Fibroblast of lung (primary cell): ENCODE data around the gene THAP5. TPM values are rescaled to one million over a fixed set of nuclear protein-coding genes. Genes with fewer than 3 reads are reported as not detected.
A peak's percentile ranks its signal among the peaks of the same experiment; 100 is the strongest.

Experiments used
- DNase-seq, 2 donors: peaks; one replicate each; pipeline versions ENCODE4 v3.0.0 to v3.0.0-alpha.2; 2010; ENCODE audit warnings: low read depth in 2 of 2
- H2AFZ ChIP-seq: 2 replicates; pipeline ENCODE4 v1.5.1; 2012; ENCODE audit warnings: low read length, control low read depth, inconsistent platforms
- H3K27ac ChIP-seq: 2 replicates; pipeline ENCODE4 v1.5.1; 2011; ENCODE audit warnings: low read length, control low read depth; ENCODE audit not compliant: insufficient read depth
- H3K27me3 ChIP-seq: 2 replicates; pipeline ENCODE4 v1.5.1; 2011; ENCODE audit warnings: mild to moderate bottlenecking, low read length; ENCODE audit not compliant: control insufficient read depth, insufficient read depth
- H3K36me3 ChIP-seq: 2 replicates; pipeline ENCODE4 v1.5.1; 2011; ENCODE audit warnings: low read length; ENCODE audit not compliant: control insufficient read depth, insufficient read depth
- H3K4me1 ChIP-seq: 2 replicates; pipeline ENCODE4 v1.5.1; 2011; ENCODE audit warnings: low read length; ENCODE audit not compliant: control insufficient read depth, insufficient read depth; ENCODE audit errors: extremely low read depth
- H3K4me2 ChIP-seq: 2 replicates; pipeline ENCODE4 v1.5.1; 2011; ENCODE audit warnings: low read length, control low read depth; ENCODE audit not compliant: insufficient read depth; ENCODE audit errors: extremely low read depth
- H3K4me3 ChIP-seq, 4 experiments: fragments of 200-600 bp in 1 of 4; sonication (generic) in 1 of 4; replicated peaks in 1 of 4; 2 replicates each; pipeline ENCODE4 v1.5.1; 2011 to 2016; ENCODE audit warnings: low read length in 4 of 4, low read depth in 3 of 4, mild to moderate bottlenecking in 3 of 4, control low read depth in 2 of 4, inconsistent platforms in 1 of 4, mixed read lengths in 1 of 4; ENCODE audit not compliant: insufficient read depth in 1 of 4; ENCODE audit errors: control extremely low read depth in 1 of 4
- H3K79me2 ChIP-seq: 2 replicates; pipeline ENCODE4 v1.5.1; 2012; ENCODE audit warnings: mild to moderate bottlenecking, low read length, inconsistent platforms; ENCODE audit not compliant: control insufficient read depth, insufficient read depth
- H3K9ac ChIP-seq: 2 replicates; pipeline ENCODE4 v1.5.1; 2011; ENCODE audit warnings: mild to moderate bottlenecking, low read length, control low read depth; ENCODE audit not compliant: insufficient read depth
- H3K9me3 ChIP-seq: 2 replicates; pipeline ENCODE4 v1.5.1; 2012; ENCODE audit warnings: low read depth, low read length; ENCODE audit not compliant: control insufficient read depth, insufficient read depth
- H4K20me1 ChIP-seq: 2 replicates; pipeline ENCODE4 v1.5.1; 2011; ENCODE audit warnings: low read length; ENCODE audit not compliant: control insufficient read depth, insufficient read depth; ENCODE audit errors: extremely low read depth
- CTCF ChIP-seq, 2 donors: IDR thresholded peaks in 1 of 2; conservative IDR thresholded peaks in 1 of 2; 1 replicate in 1 of 2; 2 replicates in 1 of 2; pipeline ENCODE4 v1.5.1; 2011 to 2012; ENCODE audit warnings: low read length in 2 of 2, control low read depth in 1 of 2, inconsistent platforms in 1 of 2, low read depth in 1 of 2, mild to moderate bottlenecking in 1 of 2
- EZH2 ChIP-seq: IDR thresholded peaks from 2 replicates; pipeline ENCODE4 v1.5.1; 2012; ENCODE audit warnings: low read length, control low read depth, mild to moderate bottlenecking; ENCODE audit errors: missing control alignments
- polyA plus RNA-seq, 2 donors: library from polyadenylated mRNA; depleted of rRNA in 1 of 2; stranded (reverse) in 1 of 2; unstranded in 1 of 2; fragments of >200 nt; gene quantifications; 2 replicates each; pipeline ENCODE4 v1.2.1, GENCODE V29; 2011 to 2012; ENCODE audit warnings: missing spikeins in 1 of 2
- total RNA-seq: library from RNA; depleted of rRNA; stranded (reverse); fragments of >200 nt; gene quantifications from 2 replicates; pipeline ENCODE4 v1.2.1, GENCODE V29; 2014

Gene THAP5
- total and polyA plus RNA-seq, 2 donors (not counting 1 experiment from before 2014, with no cell fraction given) = 18.4 to 24.1 TPM

- Histone ChIP-seq H3K4me2 (no peak overlapping the region), H3K27me3 (no peaks in the 10 kb centered on the region), H3K79me2 (peaks cover 1% of the 10 kb centered on the region), H3K36me3 (no peaks in the 10 kb centered on the region), H3K9ac (no peak overlapping the region), H2AFZ (no peak overlapping the region), H3K9me3 (no peaks in the 10 kb centered on the region), H3K27ac (no peak overlapping the region), H4K20me1 (no peaks in the 10 kb centered on the region), H3K4me3 (no peak overlapping the region), H3K4me1 (no peaks in the 10 kb centered on the region)
- no peak for TF ChIP-seq CTCF (conservative IDR thresholded peaks at IDR 0.05 in 1 of 2, IDR thresholded peaks at IDR 0.05 in 1 of 2; ENCODE audit: low read depth in 1 of 2, low read length in 2 of 2)
- TF ChIP-seq EZH2 = no peak
- DNase-seq = peak; percentile 7 to 32
Measured at GRCh38 chr7:108561047-108561619, 8.4 kb downstream of the THAP5 start.

- no peak for TF ChIP-seq EZH2
- no peak for TF ChIP-seq CTCF (conservative IDR thresholded peaks at IDR 0.05 in 1 of 2, IDR thresholded peaks at IDR 0.05 in 1 of 2; ENCODE audit: low read depth in 1 of 2, low read length in 2 of 2)
Measured at GRCh38 chr7:108559253-108559652, 10.3 kb downstream of the THAP5 start.

GRCh38 chr7:108557617-108558016 is 11.9 kb downstream of the THAP5 start:
- Histone ChIP-seq H3K79me2 (no peaks in the 10 kb centered on the region), H3K27ac (no peak overlapping the region), H3K4me1 (no peaks in the 10 kb centered on the region), H3K9me3 (no peaks in the 10 kb centered on the region), H2AFZ (no peak overlapping the region), H3K4me2 (no peak overlapping the region), H3K27me3 (no peaks in the 10 kb centered on the region), H4K20me1 (no peaks in the 10 kb centered on the region), H3K9ac (no peak overlapping the region), H3K36me3 (no peaks in the 10 kb centered on the region), H3K4me3 (no peak overlapping the region)
- TF ChIP-seq EZH2 (no peak), CTCF (conservative IDR thresholded peaks at IDR 0.05 in 1 of 2, IDR thresholded peaks at IDR 0.05 in 1 of 2; ENCODE audit: low read depth in 1 of 2, low read length in 2 of 2) (no peak)
- no peak for DNase-seq

More at GRCh38 chr7:108559253-108559652, 10.3 kb downstream of the THAP5 start:
- Histone ChIP-seq H3K4me3 (no peak overlapping the region), H2AFZ (no peak overlapping the region), H3K4me1 (no peaks in the 10 kb centered on the region), H3K36me3 (no peaks in the 10 kb centered on the region), H3K27ac (no peak overlapping the region), H3K27me3 (no peaks in the 10 kb centered on the region), H3K9me3 (no peaks in the 10 kb centered on the region), H3K9ac (no peak overlapping the region), H4K20me1 (no peaks in the 10 kb centered on the region), H3K79me2 (no peaks in the 10 kb centered on the region), H3K4me2 (no peak overlapping the region)
- DNase-seq = no peak
